Measurements from ENCODE around the gene COL21A1. TPM values are rescaled to one million over a fixed set of nuclear protein-coding genes. Genes with fewer than 3 reads are reported as not detected.

Gene COL21A1
- polyA plus RNA-seq, 2 of the 4 experiments (the other 2 are of a cell fraction) = 1.4 to 3.3 TPM

- TF ChIP-seq CTCF (IDR thresholded peaks at IDR 0.05) (no peak), HES2 (IDR thresholded peaks at IDR 0.05) (peak; percentile 78), RNF2 (IDR thresholded peaks at IDR 0.05; ENCODE audit: borderline replicate concordance, low read depth) (no peak), POLR2A (IDR thresholded peaks at IDR 0.05; ENCODE audit: low read length) (no peak), EP300 (IDR thresholded peaks at IDR 0.05) (peak; percentile 52 to 63; a peak in 2 of 5 replicates), KDM5A (IDR thresholded peaks at IDR 0.05) (no peak), REST (IDR thresholded peaks at IDR 0.05) (no peak), HOXB13 (CRISPR knock-in tag; IDR thresholded peaks at IDR 0.05; ENCODE audit: low read depth) (no peak), HOXB5 (CRISPR knock-in tag; IDR thresholded peaks at IDR 0.05) (no peak), NPAS2 (CRISPR knock-in tag; IDR thresholded peaks at IDR 0.05; ENCODE audit: borderline replicate concordance) (no peak), SREBF2 (IDR thresholded peaks at IDR 0.05) (no peak), BHLHE40 (IDR thresholded peaks at IDR 0.05; ENCODE audit: low read depth, low read length) (no peak), ZC3H11A (IDR thresholded peaks at IDR 0.05) (no peak), CEBPB (IDR thresholded peaks at IDR 0.05) (peak; percentile 89 to 92), FOSB (CRISPR knock-in tag; IDR thresholded peaks at IDR 0.05) (no peak), GATA3 (IDR thresholded peaks at IDR 0.05; ENCODE audit: borderline replicate concordance) (peak; percentile 51; the same call in 1 of the 2 replicates), PHF8 (IDR thresholded peaks at IDR 0.05; ENCODE audit: borderline replicate concordance, low read depth) (no peak), E2F6 (IDR thresholded peaks at IDR 0.05; ENCODE audit: borderline replicate concordance, low read depth) (no peak), MAFK (IDR thresholded peaks at IDR 0.05; ENCODE audit: partially characterized antibody) (peak; percentile 25)
Observed at GRCh38 chr6:56101141-56101553, 146.2 kb downstream of the COL21A1 start (continued).

GRCh38 chr6:56096946-56097621 is 150.3 kb downstream of the COL21A1 start:
- FAIRE-seq (no peak), DNase-seq (ENCODE audit: low read depth in 1 of 2, low spot score in 1 of 2) (no peak), ATAC-seq (no peak)
- WGBS (ENCODE audit: missing lambda C conversion rate) = 68% methylated on average over 2 of the region's 2 CpGs
- H3K9me3 ChIP-seq = peaks cover 9% of the 10 kb centered on the region; the same call in 1 of the 3 replicates
- no peak overlapping the region for H3K4me3 ChIP-seq
- no peak overlapping the region for H3K4me2 ChIP-seq
- peaks cover 17% of the 10 kb centered on the region for H3K4me1 ChIP-seq
- CTCF ChIA-PET = no interaction called here
- POLR2A ChIA-PET = no interaction called here
- no peak overlapping the region for H3K27ac ChIP-seq
- TF ChIP-seq HOXB13 (CRISPR knock-in tag; IDR thresholded peaks at IDR 0.05; ENCODE audit: low read depth) = no peak
- TF ChIP-seq E2F6 (IDR thresholded peaks at IDR 0.05; ENCODE audit: borderline replicate concordance, low read depth) = no peak
- no peak for TF ChIP-seq CBX2 (IDR thresholded peaks at IDR 0.05; ENCODE audit: borderline replicate concordance, low read depth)
- no peak for TF ChIP-seq KDM1A (IDR thresholded peaks at IDR 0.05; ENCODE audit: low read depth)
- TF ChIP-seq NR3C1 (IDR thresholded peaks at IDR 0.05) = no peak
- TF ChIP-seq EHMT2 (IDR thresholded peaks at IDR 0.05; ENCODE audit: low read depth) = no peak
- no peak for TF ChIP-seq CHD4 (IDR thresholded peaks at IDR 0.05; ENCODE audit: borderline replicate concordance)
- no peak for TF ChIP-seq REST (IDR thresholded peaks at IDR 0.05)
- no peak for TF ChIP-seq MAFK (IDR thresholded peaks at IDR 0.05; ENCODE audit: partially characterized antibody)
- TF ChIP-seq HMGXB4 (CRISPR knock-in tag; IDR thresholded peaks at IDR 0.05; ENCODE audit: borderline replicate concordance) = no peak
